Activated CD8-positive, alpha-beta memory T cell treated with anti-CD3 and anti-CD28 coated beads, Interleukin-2, amount 50 U/mL, for 1 hour (primary cell): Measurements from ENCODE around the gene EHMT1.
A peak's percentile ranks its signal among the peaks of the same experiment; 100 is the strongest.

ENCODE experiments used
- DNase-seq: peaks from one replicate; pipeline ENCODE4 v3.0.0-alpha.2; 2020; ENCODE audit errors: extremely low read depth

Gene EHMT1

DNA sequence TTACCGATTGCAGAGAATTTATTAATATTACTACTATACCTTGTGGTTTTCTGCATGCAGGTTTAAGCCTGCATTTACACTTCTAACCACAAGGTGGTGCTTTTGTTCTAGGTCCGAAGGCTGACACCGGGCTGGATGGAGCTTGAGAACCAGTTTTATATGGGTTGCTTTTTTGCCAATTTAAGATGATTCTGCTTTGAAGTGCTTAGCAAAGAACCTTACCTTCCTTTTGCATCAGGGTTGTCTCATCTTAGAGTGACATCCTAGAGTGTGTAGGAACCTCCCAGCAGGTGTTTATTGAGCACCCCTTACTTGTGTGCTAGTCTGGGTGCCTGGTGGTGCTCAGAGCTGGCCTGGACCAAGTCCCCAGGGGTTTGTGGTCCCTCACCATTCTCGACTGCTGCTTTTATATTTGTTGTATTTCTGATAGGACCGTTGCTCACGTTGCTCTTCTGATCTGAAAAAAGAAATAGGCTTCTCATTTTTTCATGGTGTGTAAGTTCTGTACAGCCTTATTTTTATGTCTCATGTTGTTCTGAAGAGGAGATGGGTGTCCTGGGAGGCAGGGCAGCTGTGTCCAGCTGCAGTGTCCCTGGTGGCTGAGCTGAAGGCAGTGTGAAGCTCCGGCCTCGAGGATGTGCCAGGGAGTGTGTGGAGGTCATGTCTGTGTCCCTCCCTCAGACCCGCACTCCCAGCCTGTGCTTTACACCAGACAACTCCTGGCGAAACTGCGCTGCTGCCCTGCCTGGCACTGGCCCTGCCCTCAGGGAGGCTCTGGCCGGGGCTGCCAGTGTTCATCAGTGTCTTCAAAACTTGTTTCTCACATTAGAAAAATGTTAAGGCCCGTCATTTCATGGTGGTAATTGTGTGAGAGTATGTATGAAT, 54.3 kb downstream of the EHMT1 start:
- peak; percentile 19 for DNase-seq

GRCh38 chr9:137673886-137674285, 55.1 kb downstream of the EHMT1 start:
- no peak for DNase-seq

DNA sequence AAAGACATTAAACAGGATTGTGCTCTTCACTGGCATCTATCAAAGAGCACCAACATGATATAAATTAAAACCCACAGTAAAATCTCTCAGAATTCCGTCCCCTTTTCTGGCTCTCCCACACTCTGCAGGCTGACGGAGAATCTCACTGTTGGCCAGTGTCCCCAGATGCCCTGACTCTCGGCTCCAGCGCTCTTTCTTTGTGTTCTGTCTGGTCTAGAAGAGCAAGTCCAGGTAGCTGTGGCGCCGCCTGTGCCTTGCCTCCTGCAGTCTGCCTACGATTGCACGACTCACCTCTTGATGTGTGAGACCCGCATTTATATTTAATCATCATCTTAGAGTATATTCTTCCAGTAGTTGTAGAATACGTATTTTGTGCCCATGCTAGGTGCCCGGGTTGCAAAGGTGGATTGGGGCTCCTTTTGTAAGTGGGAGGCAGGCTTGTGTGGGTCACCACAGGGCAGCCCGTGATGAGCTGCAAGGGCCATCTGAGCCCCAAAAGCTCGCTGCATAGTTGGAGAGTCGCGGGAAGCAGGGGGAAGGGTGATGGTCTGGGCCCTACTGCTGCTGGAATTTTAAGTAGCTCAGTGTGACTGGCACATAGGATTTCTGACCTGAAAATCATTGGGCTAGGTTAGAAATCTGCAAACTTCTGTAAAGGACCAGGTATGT, 55.6 kb downstream of the EHMT1 start:
- DNase-seq, result no peak

GRCh38 chr9:137674976-137675320, 56.1 kb downstream of the EHMT1 start:
- DNase-seq, result no peak

DNA sequence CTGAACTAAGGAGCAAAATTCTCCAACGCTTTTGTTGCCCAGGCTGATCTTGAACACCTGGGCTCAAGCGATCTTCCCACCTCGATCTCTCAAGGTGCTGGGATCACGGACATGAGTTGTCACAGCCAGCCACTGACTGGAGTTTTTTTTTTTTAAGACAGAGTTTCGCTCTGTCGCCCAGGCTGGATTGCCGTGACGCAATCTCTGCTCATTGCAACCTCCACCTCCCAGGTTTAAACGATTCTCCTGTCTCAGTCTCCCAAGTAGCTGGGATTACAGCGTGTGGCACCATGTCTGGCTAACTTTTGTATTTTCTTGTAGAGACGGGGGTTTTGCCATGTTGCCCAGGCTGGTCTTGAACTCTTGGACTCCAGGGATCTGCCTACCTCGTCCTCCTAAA, 58.2 kb downstream of the EHMT1 start:
- DNase-seq, result no peak

DNA sequence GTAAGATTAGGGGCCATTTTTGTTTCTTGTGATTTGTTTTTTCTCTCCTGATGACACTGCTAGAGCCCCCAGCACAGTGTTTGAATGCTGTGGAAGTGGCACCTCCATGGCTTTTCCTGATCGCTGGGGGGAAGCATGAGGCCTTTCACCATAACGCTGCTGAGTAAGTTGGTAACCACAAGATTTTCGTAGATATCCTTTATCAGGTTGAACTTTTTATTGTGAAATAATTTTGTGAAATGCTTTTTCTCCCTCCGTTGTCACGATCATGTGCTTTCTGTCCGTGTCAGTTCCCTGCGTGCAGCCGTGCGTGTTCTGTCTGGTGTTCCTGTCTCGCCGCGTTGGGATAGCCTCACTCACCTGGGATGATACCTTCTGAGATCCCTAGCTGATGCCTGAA, 59.4 kb downstream of the EHMT1 start:
- no peak for DNase-seq

DNA sequence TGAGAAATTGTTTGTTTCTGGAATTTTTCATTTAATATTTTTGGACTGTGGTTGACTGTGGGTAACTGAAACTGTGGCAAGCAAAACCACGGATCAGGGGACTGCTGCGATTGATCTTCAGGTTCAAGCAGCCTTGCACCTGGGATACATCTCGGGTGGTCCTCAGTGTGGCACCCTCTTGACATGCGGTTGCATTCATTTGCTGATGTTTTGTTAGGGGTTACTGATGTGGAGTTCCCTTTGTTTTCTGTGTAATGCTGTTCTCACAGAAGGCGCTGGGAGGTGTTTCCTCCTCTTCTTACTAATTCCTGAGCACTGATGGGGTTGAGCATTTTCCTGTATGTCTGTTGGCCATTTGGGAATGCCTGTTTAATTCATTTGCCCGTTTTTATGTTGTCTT, 60.4 kb downstream of the EHMT1 start:
- no peak for DNase-seq

DNA sequence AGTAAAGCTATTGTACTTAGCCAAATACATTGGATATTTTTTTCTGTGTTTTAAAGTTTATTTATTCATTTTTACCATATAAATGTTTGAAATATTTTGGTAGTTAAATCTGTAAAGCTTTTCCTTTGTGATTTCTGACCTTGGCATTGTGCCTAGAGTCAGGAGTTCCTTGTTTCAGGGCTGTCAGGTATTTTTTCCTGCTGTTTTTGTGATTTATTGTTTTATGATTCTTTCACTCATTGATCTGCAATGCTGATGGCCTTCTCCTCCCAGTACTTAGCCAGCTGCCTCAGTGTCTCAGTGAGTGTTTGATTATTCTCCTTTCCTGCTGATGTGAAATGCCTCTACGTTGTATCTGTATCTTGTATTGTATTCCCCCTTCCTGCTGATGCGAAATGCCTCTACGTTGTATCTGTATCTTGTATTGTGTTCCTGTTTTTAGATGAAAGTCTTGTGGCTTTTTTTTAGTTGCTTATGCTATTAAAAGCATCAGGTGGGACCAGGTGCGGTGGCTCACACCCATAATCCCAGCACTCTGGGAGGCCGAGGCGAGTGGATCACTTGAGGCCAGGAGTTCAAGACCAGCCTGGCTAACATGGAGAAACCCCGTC, 61.0 kb downstream of the EHMT1 start:
- DNase-seq, result no peak

- DNase-seq, result no peak
Observed at GRCh38 chr9:137680444-137681358, 61.9 kb downstream of the EHMT1 start.

- DNase-seq, result no peak
Observed at GRCh38 chr9:137682428-137683105, 63.8 kb downstream of the EHMT1 start.

- DNase-seq, result no peak
Observed at GRCh38 chr9:137683262-137683864, 64.6 kb downstream of the EHMT1 start.

DNA sequence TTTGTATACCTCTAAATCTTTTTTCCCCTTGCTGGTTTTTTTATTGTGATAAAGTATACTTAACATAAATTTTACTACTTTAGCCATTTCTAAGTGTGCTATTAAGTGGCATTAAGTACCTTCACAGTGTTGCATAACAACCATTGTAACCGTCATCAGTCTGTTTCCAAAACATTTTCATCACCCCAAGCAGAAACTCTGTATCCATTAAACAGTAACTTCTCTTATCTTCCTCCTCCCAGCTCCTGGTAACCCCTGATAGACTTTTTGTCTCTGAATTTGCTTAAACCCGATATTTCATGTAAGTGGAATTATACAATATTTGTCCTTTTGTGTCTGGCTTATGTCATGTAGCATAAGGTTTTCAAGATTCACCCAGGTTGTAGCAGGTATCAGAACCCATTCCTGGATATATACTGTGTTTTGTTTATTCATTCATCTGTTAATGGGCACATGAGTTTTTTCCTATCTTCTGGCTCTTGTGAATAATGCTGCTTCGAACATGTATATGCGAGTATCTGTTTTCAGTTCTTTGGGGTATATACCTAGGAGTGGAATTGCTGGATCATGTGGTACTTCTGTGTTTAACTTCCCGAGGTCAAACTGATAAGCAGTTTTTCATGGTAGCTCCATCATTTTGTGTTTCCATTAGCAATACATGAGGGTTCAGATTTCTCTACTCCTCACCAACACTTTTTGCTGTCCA, 66.4 kb downstream of the EHMT1 start:
- no peak for DNase-seq

DNA sequence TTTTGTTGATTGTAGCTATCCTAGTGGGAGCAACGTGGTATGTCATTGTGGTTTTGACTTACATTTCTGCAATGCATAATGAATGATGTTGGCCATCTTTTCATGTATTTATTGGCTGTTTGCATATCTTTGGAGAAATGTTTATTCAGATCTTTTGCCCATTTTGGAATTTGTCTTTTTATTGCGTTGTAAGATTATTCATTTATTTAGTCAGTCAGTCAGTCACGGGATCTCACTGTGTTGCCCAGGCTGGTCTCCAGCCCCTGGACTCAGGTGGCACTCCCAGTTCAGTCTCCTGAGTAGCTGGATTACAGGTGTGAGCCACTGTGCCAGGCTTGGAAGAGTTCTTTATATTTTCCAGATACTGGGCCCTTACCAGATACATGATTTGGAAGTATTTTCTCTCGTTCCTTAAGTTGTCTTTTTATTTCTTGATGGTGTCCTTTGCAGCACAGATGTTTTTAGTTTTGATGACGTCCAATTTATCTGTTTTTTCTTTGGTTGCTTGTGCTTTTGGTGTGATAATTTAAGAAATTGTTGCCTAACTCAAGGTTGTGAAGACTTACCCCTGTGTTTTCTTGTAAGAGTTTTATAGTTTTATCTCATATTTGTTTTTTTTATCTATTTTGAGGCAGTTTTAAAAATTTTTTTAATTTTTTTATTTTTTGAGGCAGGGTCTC, 67.1 kb downstream of the EHMT1 start:
- DNase-seq, result no peak

GRCh38 chr9:137688261-137688660, 69.5 kb downstream of the EHMT1 start:
- no peak for DNase-seq

DNA sequence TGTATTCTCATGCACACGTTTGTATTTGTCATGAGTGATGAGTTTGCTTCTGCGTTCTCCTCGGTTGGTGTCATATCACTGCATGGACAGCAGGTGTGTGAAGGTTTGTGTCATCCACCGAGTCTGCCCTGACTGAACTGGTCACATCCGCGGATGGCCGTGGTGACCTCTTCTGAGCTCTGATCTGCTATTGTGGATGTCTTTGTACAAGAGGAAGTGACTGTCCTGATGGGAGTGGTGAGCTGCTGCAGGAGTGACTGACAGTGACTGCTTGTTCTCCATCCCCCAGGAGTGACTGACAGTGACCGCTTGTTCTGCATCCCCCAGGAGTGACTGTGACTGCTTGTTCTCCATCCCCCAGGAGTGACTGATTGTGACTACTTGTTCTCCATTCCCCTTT, 69.9 kb downstream of the EHMT1 start:
- DNase-seq, result no peak

GRCh38 chr9:137689745-137690529, 71.1 kb downstream of the EHMT1 start:
- no peak for DNase-seq

GRCh38 chr9:137690930-137691645, 72.3 kb downstream of the EHMT1 start:
- no peak for DNase-seq

DNA sequence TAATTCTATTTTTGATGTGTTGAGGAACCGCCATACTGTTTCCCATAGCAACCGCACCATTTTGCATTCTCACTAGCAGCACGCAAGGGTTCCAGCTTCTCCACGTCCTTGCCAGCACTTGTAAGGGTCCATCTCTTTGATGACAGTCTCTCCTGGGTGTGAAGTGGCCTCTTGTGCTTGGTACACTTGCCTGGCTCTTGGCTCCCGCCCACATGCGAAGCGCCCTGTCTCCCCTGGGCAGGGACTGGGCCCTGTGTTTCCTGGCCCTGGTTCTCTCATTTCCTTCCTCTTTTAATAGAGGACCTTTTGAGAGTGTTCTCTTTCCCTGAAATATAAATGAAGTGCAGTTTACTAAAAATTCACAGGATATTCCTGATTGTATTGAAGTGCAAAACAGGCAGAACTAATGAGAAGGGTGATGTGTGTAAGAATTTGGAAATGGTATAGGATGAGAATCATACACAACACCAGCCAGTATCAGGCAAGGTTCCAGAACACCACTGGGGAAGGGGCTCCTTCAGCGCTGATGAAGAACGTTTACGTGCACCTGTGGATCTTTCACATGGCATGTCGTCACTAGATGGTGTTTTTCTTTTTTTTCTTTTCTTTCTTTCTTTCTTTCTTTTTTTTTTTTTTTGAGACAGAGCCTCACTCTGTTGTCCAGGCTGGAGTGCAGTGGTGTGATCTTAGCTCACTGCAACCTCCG, 73.0 kb downstream of the EHMT1 start:
- no peak for DNase-seq
